B cell (primary cell): ENCODE data around the gene PRDM5. TPM values are rescaled to one million over a fixed set of nuclear protein-coding genes. Genes with fewer than 3 reads are reported as not detected.

Experiments used
- ATAC-seq: fragments of 200-7000 bp; cut with Tn5 transposase; one replicate; pipeline ENCODE4 v1.10.0; 2021; ENCODE audit warnings: low read depth, mild to moderate bottlenecking, moderate number of reproducible peaks, moderate library complexity
- CTCF ChIA-PET: fragments of 350-600 bp; sonication (Branson Sonifier 250); formaldehyde crosslinking; loops from one replicate; lab custom pipeline; 2021; ENCODE audit warnings: antibody characterized with exemption, inconsistent platforms; lab: Charles Lee
- POLR2A ChIA-PET: fragments of 350-600 bp; sonication (Branson Sonifier 250); formaldehyde crosslinking; loops from one replicate; lab custom pipeline; 2021; ENCODE audit warnings: antibody characterized with exemption; lab: Charles Lee
- DNase-seq: peaks from one replicate; pipeline ENCODE4 v3.0.0; 2013
- H2AFZ ChIP-seq: 2 replicates; pipeline ENCODE4 v1.6.1; 2012; ENCODE audit warnings: mild to moderate bottlenecking, low read depth, low read length; ENCODE audit not compliant: insufficient read depth, poor library complexity, severe bottlenecking
- H3K27ac ChIP-seq, 2 donors: 1 replicate in 1 of 2; 2 replicates in 1 of 2; pipeline ENCODE4 v1.5.1; 2012 to 2013; ENCODE audit warnings: low read length in 2 of 2, mild to moderate bottlenecking in 2 of 2, moderate library complexity in 1 of 2
- H3K27me3 ChIP-seq, 4 experiments: fragments of 200-600 bp in 1 of 4; sonication (generic) in 1 of 4; replicated peaks in 1 of 4; 1 replicate in 2 of 4; 2 replicates in 2 of 4; pipeline versions ENCODE4 v1.6.1 to v1.7.0; 2013 to 2016; ENCODE audit warnings: low read length in 3 of 4, mild to moderate bottlenecking in 2 of 4, mixed read lengths in 1 of 4, moderate library complexity in 1 of 4; ENCODE audit not compliant: insufficient read depth in 4 of 4, control insufficient read depth in 3 of 4; ENCODE audit errors: control extremely low read depth in 1 of 4
- H3K36me3 ChIP-seq, 2 experiments: replicated peaks in 1 of 2; 1 replicate in 1 of 2; 2 replicates in 1 of 2; pipeline versions ENCODE4 v1.6.1 to v1.7.1; 2013; ENCODE audit warnings: low read length in 1 of 2; ENCODE audit not compliant: insufficient read depth in 2 of 2, control insufficient read depth in 1 of 2; ENCODE audit errors: control extremely low read depth in 1 of 2, extremely low read depth in 1 of 2
- H3K4me1 ChIP-seq, 2 donors: fragments of 200-600 bp in 1 of 2; sonication (generic) in 1 of 2; 1 replicate in 1 of 2; 2 replicates in 1 of 2; pipeline versions ENCODE4 v1.5.1 to v1.6.1; 2013 to 2017; ENCODE audit warnings: low read length in 2 of 2; ENCODE audit not compliant: control insufficient read depth in 2 of 2, insufficient read depth in 2 of 2
- H3K4me2 ChIP-seq: replicated peaks from 2 replicates; pipeline ENCODE3; 2012; ENCODE audit warnings: mild to moderate bottlenecking, low read depth, low read length; ENCODE audit not compliant: poor library complexity, severe bottlenecking
- H3K4me3 ChIP-seq, 5 experiments: fragments of 200-600 bp in 1 of 5; sonication (generic) in 1 of 5; 1 replicate in 3 of 5; 2 replicates in 2 of 5; pipeline versions ENCODE4 v1.5.1 to v1.7.0; 2011 to 2016; ENCODE audit warnings: low read length in 4 of 5, mild to moderate bottlenecking in 4 of 5, low read depth in 2 of 5, control low read depth in 1 of 5, moderate library complexity in 1 of 5; ENCODE audit not compliant: insufficient read depth in 1 of 5; ENCODE audit errors: control extremely low read depth in 1 of 5, extremely low read depth in 1 of 5
- H3K79me2 ChIP-seq: fragments of 200-600 bp; sonication (generic); one replicate; pipeline ENCODE4 v1.6.0; 2016; ENCODE audit warnings: low read length; ENCODE audit not compliant: control insufficient read depth, insufficient read depth
- H3K9ac ChIP-seq: fragments of 200-600 bp; sonication (generic); 2 replicates; pipeline ENCODE4 v1.6.1; 2017; ENCODE audit warnings: mild to moderate bottlenecking, low read length, moderate library complexity
- H3K9me3 ChIP-seq, 3 donors: one replicate each; pipeline versions ENCODE4 v1.6.1 to v1.7.1; 2013; ENCODE audit warnings: low read length in 2 of 3; ENCODE audit not compliant: control insufficient read depth in 2 of 3, insufficient read depth in 1 of 3; ENCODE audit errors: control extremely low read depth in 1 of 3
- H4K20me1 ChIP-seq: 2 replicates; pipeline ENCODE4 v1.6.0; 2012; ENCODE audit warnings: mild to moderate bottlenecking, low read length; ENCODE audit not compliant: insufficient read depth, control insufficient read depth, poor library complexity, severe bottlenecking
- H3K27ac Mint-ChIP-seq: one replicate; pipeline ENCODE4 v1.8.0; 2021; ENCODE audit warnings: mixed read lengths
- H3K27me3 Mint-ChIP-seq: one replicate; pipeline ENCODE4 v1.8.0; 2021; ENCODE audit warnings: mixed read lengths
- H3K4me1 Mint-ChIP-seq: one replicate; pipeline ENCODE4 v1.8.0; 2021; ENCODE audit warnings: mixed read lengths
- H3K4me3 Mint-ChIP-seq: one replicate; pipeline ENCODE4 v1.8.0; 2021; ENCODE audit warnings: mixed read lengths
- H3K9me3 Mint-ChIP-seq: one replicate; pipeline ENCODE4 v1.8.0; 2022; ENCODE audit warnings: mixed read lengths; ENCODE audit not compliant: insufficient read depth
- CTCF ChIP-seq: fragments of 200-600 bp; IDR thresholded peaks from one replicate; pipeline ENCODE4 v1.8.0; 2022; ENCODE audit warnings: antibody characterized with exemption, mild to moderate bottlenecking
- EZH2 ChIP-seq: IDR thresholded peaks from 2 replicates; pipeline ENCODE4 v1.6.1; 2012; ENCODE audit warnings: borderline replicate concordance, low read depth, mild to moderate bottlenecking, moderate library complexity, low read length; ENCODE audit not compliant: insufficient read depth, poor library complexity, severe bottlenecking
- WGBS: methylation state at CpG from one replicate; pipeline ENCODE4 v1.1.5; 2013; ENCODE audit warnings: missing lambda C conversion rate; ENCODE audit not compliant: insufficient coverage; 5-methylcytosine and 5-hydroxymethylcytosine counted together
- intact Hi-C: fragments of 100-400 bp; cut with micrococcal nuclease; formaldehyde crosslinking; loops from one replicate; pipeline ENCODE4 v1.10.0; 2022
- polyA plus RNA-seq: library from polyadenylated mRNA; depleted of rRNA; stranded (reverse); fragments of >200 nt; gene quantifications from 2 replicates; pipeline ENCODE4 v1.2.3, GENCODE V29; 2012
- total RNA-seq, 2 donors: library from RNA; stranded (reverse); fragments of 120-200 nt in 1 of 2; gene quantifications; 1 replicate in 1 of 2; 2 replicates in 1 of 2; pipeline versions ENCODE4 v1.2.3 to v1.2.4, GENCODE V29; 2013 to 2022

Gene PRDM5
- total and polyA plus RNA-seq, 2 donors (not counting 1 experiment from before 2014, with no cell fraction given): not detected

- H3K4me2 ChIP-seq: no peak overlapping the region
- DNase-seq: no peak
- ATAC-seq: no peak
- WGBS: 95% methylated on average over 22 of the region's 24 CpGs
- no peaks in the 10 kb centered on the region for H3K79me2 ChIP-seq
- peaks cover 0 to 7% (median 0%) of the 10 kb centered on the region in 3 donors for H3K9me3 ChIP-seq
- no peaks in the 10 kb centered on the region for H3K4me1 ChIP-seq
- H3K27me3 ChIP-seq: no peaks in the 10 kb centered on the region
- ChIA-PET CTCF (no interaction called here), POLR2A (no interaction called here)
- H3K4me1 Mint-ChIP-seq: no peaks in the 10 kb centered on the region
- no peaks in the 10 kb centered on the region for H4K20me1 ChIP-seq
- H3K4me3 ChIP-seq: no peak overlapping the region
- no peak overlapping the region for H2AFZ ChIP-seq
- no peak overlapping the region for H3K9ac ChIP-seq
- no peaks in the 10 kb centered on the region for H3K27me3 Mint-ChIP-seq
- no peak for TF ChIP-seq EZH2
- TF ChIP-seq CTCF: no peak
- no peak overlapping the region for H3K27ac Mint-ChIP-seq
- no peak overlapping the region for H3K27ac ChIP-seq
- no peaks in the 10 kb centered on the region for H3K36me3 ChIP-seq
- intact Hi-C loops: no loop called here
- H3K4me3 Mint-ChIP-seq: no peak overlapping the region
- H3K9me3 Mint-ChIP-seq: peaks cover 8% of the 10 kb centered on the region
Observed at GRCh38 chr4:120808475-120809141, 113.9 kb downstream of the PRDM5 start.

- DNase-seq: no peak
- Histone ChIP-seq H3K4me2 (no peak overlapping the region), H3K79me2 (no peaks in the 10 kb centered on the region), H3K4me3 (no peak overlapping the region), H2AFZ (no peak overlapping the region), H3K4me1 (no peaks in the 10 kb centered on the region), H3K9me3 (peaks cover 0 to 3% (median 0%) of the 10 kb centered on the region in 3 donors), H3K36me3 (no peaks in the 10 kb centered on the region), H3K9ac (no peak overlapping the region), H4K20me1 (no peaks in the 10 kb centered on the region), H3K27me3 (no peaks in the 10 kb centered on the region), H3K27ac (no peak overlapping the region)
- ChIA-PET CTCF (no interaction called here), POLR2A (no interaction called here)
- H3K9me3 Mint-ChIP-seq: peaks cover 2% of the 10 kb centered on the region
- 86% methylated on average over 5 of the region's 5 CpGs for WGBS
- ATAC-seq: no peak
- no peaks in the 10 kb centered on the region for H3K4me1 Mint-ChIP-seq
- no peaks in the 10 kb centered on the region for H3K27me3 Mint-ChIP-seq
- no peak overlapping the region for H3K4me3 Mint-ChIP-seq
- no peak for TF ChIP-seq EZH2
- TF ChIP-seq CTCF: no peak
- intact Hi-C loops: no loop called here
- H3K27ac Mint-ChIP-seq: no peak overlapping the region
Observed at GRCh38 chr4:120801137-120801758, 121.3 kb downstream of the PRDM5 start.
